ENCODE measurements around the gene PIK3R6.

Gene PIK3R6

GRCh38 chr17:8867361-8867981 is at the start of gene PIK3R6:
Gene PIK3R6, minus strand, starts transcription at chr17:8867674. Its CDS starts 17,880 bp downstream, at chr17:8849794.
- DNase-seq: no peak

- no peak for DNase-seq
These were observed 49.0 kb upstream of the PIK3R6 start for GRCh38 chr17:8916466-8916865.

- no peak for DNase-seq
These were observed 47.1 kb upstream of the PIK3R6 start for GRCh38 chr17:8914554-8914953.

- DNase-seq: no peak
These were observed 46.4 kb upstream of the PIK3R6 start for GRCh38 chr17:8913879-8914278.

GRCh38 chr17:8913091-8913490 is 45.6 kb upstream of the PIK3R6 start:
- no peak for DNase-seq

GRCh38 chr17:8912084-8912981 is 44.9 kb upstream of the PIK3R6 start:
- DNase-seq: no peak

- no peak for DNase-seq
These were observed 43.6 kb upstream of the PIK3R6 start for GRCh38 chr17:8910969-8911604.

GRCh38 chr17:8909586-8910270 is 42.3 kb upstream of the PIK3R6 start:
- no peak for DNase-seq

- DNase-seq: no peak
These were observed 37.9 kb upstream of the PIK3R6 start for GRCh38 chr17:8905331-8905730.

GRCh38 chr17:8904686-8905085 is 37.2 kb upstream of the PIK3R6 start:
- no peak for DNase-seq

- no peak for DNase-seq
These were observed 36.7 kb upstream of the PIK3R6 start for GRCh38 chr17:8904201-8904600.

- no peak for DNase-seq
These were observed 33.4 kb upstream of the PIK3R6 start for GRCh38 chr17:8900626-8901585.

- no peak for DNase-seq
These were observed 32.7 kb upstream of the PIK3R6 start for GRCh38 chr17:8900207-8900606.

- DNase-seq: no peak
These were observed 31.2 kb upstream of the PIK3R6 start for GRCh38 chr17:8898636-8899035.

- DNase-seq: no peak
These were observed 30.7 kb upstream of the PIK3R6 start for GRCh38 chr17:8898126-8898525.

- DNase-seq: no peak
These were observed 29.5 kb upstream of the PIK3R6 start for GRCh38 chr17:8896641-8897635.

GRCh38 chr17:8896087-8896486 is 28.6 kb upstream of the PIK3R6 start:
- no peak for DNase-seq

GRCh38 chr17:8894673-8895578 is 27.5 kb upstream of the PIK3R6 start:
- peak; percentile 54 for DNase-seq

GRCh38 chr17:8894202-8894671 is 26.8 kb upstream of the PIK3R6 start:
- DNase-seq: no peak

Data from stimulated activated CD4-positive, alpha-beta T cell treated with anti-CD3 and anti-CD28 coated beads, Interleukin-2, amount 100 ng/mL, for 24 hours (primary cell).